ENCODE data around the gene ASPM.
"Not testable (repeated sequence)": the region's sequence is repeated elsewhere in the genome, so short reads cannot be mapped to it uniquely, and the experiment has no call there.

ASPM gene

GRCh38 chr1:197141575-197141974 lies 4.9 kb downstream of the ASPM start:
- no peak for DNase-seq

GRCh38 chr1:197140121-197140520 lies 6.3 kb downstream of the ASPM start:
- DNase-seq, result no peak

- no peak for DNase-seq
Measured at GRCh38 chr1:197139169-197139568, 7.3 kb downstream of the ASPM start.

GRCh38 chr1:197137322-197137721 lies 9.1 kb downstream of the ASPM start:
- DNase-seq, result no peak

- DNase-seq, result no peak
Measured at GRCh38 chr1:197130677-197131304, 15.7 kb downstream of the ASPM start.

GRCh38 chr1:197129698-197130097 lies 16.8 kb downstream of the ASPM start:
- no peak for DNase-seq

GRCh38 chr1:197127246-197127912 lies 19.1 kb downstream of the ASPM start:
- no peak for DNase-seq

GRCh38 chr1:197126691-197127090 lies 19.8 kb downstream of the ASPM start:
- DNase-seq, result no peak

- no peak for DNase-seq
Measured at GRCh38 chr1:197124376-197124775, 22.1 kb downstream of the ASPM start.

- no peak for DNase-seq
Measured at GRCh38 chr1:197116156-197116555, 30.3 kb downstream of the ASPM start.

- DNase-seq, result no peak
Measured at GRCh38 chr1:197106869-197107268, 39.6 kb downstream of the ASPM start.

- no peak for DNase-seq
Measured at GRCh38 chr1:197103300-197103699, 43.2 kb downstream of the ASPM start.

GRCh38 chr1:197101978-197102377 lies 44.5 kb downstream of the ASPM start:
- DNase-seq, result no peak

- no peak for DNase-seq
Measured at GRCh38 chr1:197100677-197101076, 45.8 kb downstream of the ASPM start.

GRCh38 chr1:197099444-197099843 lies 47.0 kb downstream of the ASPM start:
- no peak for DNase-seq

- DNase-seq, result not testable (repeated sequence)
Measured at GRCh38 chr1:197096971-197097370, 49.5 kb downstream of the ASPM start.

GRCh38 chr1:197096137-197096536 lies 50.3 kb downstream of the ASPM start:
- no peak for DNase-seq

GRCh38 chr1:197093226-197093885 lies 53.1 kb downstream of the ASPM start:
- no peak for DNase-seq

GRCh38 chr1:197092491-197093023 lies 53.9 kb downstream of the ASPM start:
- no peak for DNase-seq

GRCh38 chr1:197083474-197083873 lies 63.0 kb downstream of the ASPM start:
- DNase-seq, result no peak

GRCh38 chr1:197081117-197081753 lies 65.2 kb downstream of the ASPM start:
- no peak for DNase-seq

- DNase-seq, result no peak
Measured at GRCh38 chr1:197080323-197080722, 66.1 kb downstream of the ASPM start.

- DNase-seq, result no peak
Measured at GRCh38 chr1:197076585-197076984, 69.9 kb downstream of the ASPM start.

- DNase-seq, result no peak
Measured at GRCh38 chr1:197073978-197074377, 72.5 kb downstream of the ASPM start.
